LNCaP clone FGC (cell line): ENCODE results near the gene CLIC6.
A peak's percentile ranks its signal among the peaks of the same experiment; 100 is the strongest.

Source experiments
- DNase-seq: peaks from one replicate; pipeline ENCODE4 v3.0.0-alpha.2; 2011; ENCODE audit warnings: low read depth
- H3K4me3 ChIP-seq: 2 replicates; pipeline ENCODE4 v1.5.1; 2011; ENCODE audit warnings: mild to moderate bottlenecking, low read depth, low read length, control low read depth
- CTCF ChIP-seq: IDR thresholded peaks from 2 replicates; pipeline ENCODE4 v1.5.1; 2012; ENCODE audit warnings: mild to moderate bottlenecking; ENCODE audit not compliant: control insufficient read depth, insufficient read depth; ENCODE audit errors: extremely low read depth

CLIC6 gene

GRCh38 chr21:34690793-34691175 lies 22.0 kb downstream of the CLIC6 start:
- no peak for DNase-seq
- H3K4me3 ChIP-seq: no peak overlapping the region
- no peak for TF ChIP-seq CTCF

GRCh38 chr21:34691390-34692032 lies 22.7 kb downstream of the CLIC6 start:
- DNase-seq: no peak
- TF ChIP-seq CTCF: no peak
- no peak overlapping the region for H3K4me3 ChIP-seq

GRCh38 chr21:34692458-34693020 lies 23.7 kb downstream of the CLIC6 start:
- no peak for DNase-seq
- H3K4me3 ChIP-seq: no peak overlapping the region
- TF ChIP-seq CTCF: no peak

GRCh38 chr21:34693192-34693810 lies 24.5 kb downstream of the CLIC6 start:
- DNase-seq: peak; percentile 31
- peak; percentile 80 for TF ChIP-seq CTCF
- H3K4me3 ChIP-seq: no peak overlapping the region

- TF ChIP-seq CTCF: no peak
- DNase-seq: no peak
- no peak overlapping the region for H3K4me3 ChIP-seq
These were observed 26.6 kb downstream of the CLIC6 start for GRCh38 chr21:34695434-34695833.

- no peak for DNase-seq
- H3K4me3 ChIP-seq: no peak overlapping the region
- TF ChIP-seq CTCF: no peak
These were observed 27.3 kb downstream of the CLIC6 start for GRCh38 chr21:34696121-34696520.

- DNase-seq: no peak
- H3K4me3 ChIP-seq: no peak overlapping the region
- TF ChIP-seq CTCF: no peak
These were observed 29.0 kb downstream of the CLIC6 start for GRCh38 chr21:34697826-34698225.
